Activated T-cell treated with anti-CD3 and anti-CD28 coated beads, Interleukin-2, amount 50 U/mL, for 72 hours (primary cell): ENCODE results near the gene CRYL1. TPM values are rescaled to one million over a fixed set of nuclear protein-coding genes. Genes with fewer than 3 reads are reported as not detected.

Experiments
- ATAC-seq, 2 donors: fragments of 150-1000 bp; cut with Tn5 transposase; replicated peaks in 1 of 2; 2 replicates each; pipeline ENCODE4 v1.10.0; 2021; ENCODE audit warnings: moderate library complexity in 2 of 2, mild to moderate bottlenecking in 1 of 2
- DNase-seq, 2 donors: peaks; one replicate each; pipeline ENCODE4 v3.0.0; 2021 to 2022; ENCODE audit warnings: mixed read lengths in 1 of 2
- H3K27ac Mint-ChIP-seq: one replicate; pipeline ENCODE4 v1.8.0; 2022; ENCODE audit warnings: mild to moderate bottlenecking, moderate library complexity, mixed read lengths
- H3K27me3 Mint-ChIP-seq: one replicate; pipeline ENCODE4 v1.8.0; 2022; ENCODE audit warnings: low read depth, mixed read lengths
- H3K36me3 Mint-ChIP-seq, 2 donors: one replicate each; pipeline ENCODE4 v1.8.0; 2022; ENCODE audit warnings: mixed read lengths in 2 of 2, mild to moderate bottlenecking in 1 of 2; ENCODE audit not compliant: insufficient read depth in 2 of 2
- H3K4me1 Mint-ChIP-seq: one replicate; pipeline ENCODE4 v1.8.0; 2022; ENCODE audit warnings: low read depth, mixed read lengths
- H3K4me3 Mint-ChIP-seq, 2 donors: one replicate each; pipeline ENCODE4 v1.8.0; 2022; ENCODE audit warnings: mild to moderate bottlenecking in 2 of 2, mixed read lengths in 2 of 2, moderate library complexity in 2 of 2
- H3K9me3 Mint-ChIP-seq, 2 donors: one replicate each; pipeline ENCODE4 v1.8.0; 2022; ENCODE audit warnings: mixed read lengths in 2 of 2
- total RNA-seq, 2 donors: library from RNA; stranded (reverse); gene quantifications; one replicate each; pipeline ENCODE4 v1.2.3, GENCODE V29; 2022

Gene CRYL1
- total RNA-seq, 2 donors from 2014 or later, result 15.7 to 16.7 TPM

DNA sequence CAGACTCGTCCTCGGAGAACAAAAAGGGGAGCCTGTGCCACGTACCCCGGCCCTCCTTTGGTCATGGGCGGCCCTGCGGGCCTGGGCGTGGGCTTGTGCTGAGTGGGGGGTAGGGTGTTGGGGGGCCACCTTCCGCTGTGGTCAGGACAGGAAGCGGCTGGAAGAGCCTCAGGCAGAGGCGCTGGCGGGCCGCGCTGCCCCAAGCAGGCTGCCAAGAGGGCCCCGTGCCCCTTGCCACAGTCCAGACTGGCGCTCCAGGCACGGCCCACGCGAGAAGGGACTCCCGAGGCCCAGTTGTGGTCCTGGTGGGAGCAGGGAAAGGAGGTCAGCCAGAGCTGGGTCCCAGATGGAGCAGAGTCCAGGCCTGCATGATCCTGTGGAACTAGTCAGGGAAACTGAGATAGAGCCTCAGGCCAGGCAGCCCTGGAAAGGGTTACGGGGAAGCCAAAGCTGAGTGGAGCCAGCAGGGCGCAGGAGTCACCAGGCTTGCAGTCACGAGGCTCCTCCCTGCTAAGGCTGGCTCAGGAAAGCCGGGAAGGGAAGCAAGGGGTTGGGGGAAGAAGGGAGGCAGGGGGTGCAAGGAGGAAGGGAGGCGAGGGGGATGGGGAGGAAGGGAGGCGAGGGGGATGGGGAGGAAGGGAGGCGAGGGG is 135.0 kb downstream of the CRYL1 start:
- no peaks in the 10 kb centered on the region for H3K36me3 Mint-ChIP-seq
- H3K4me3 Mint-ChIP-seq, result no peak overlapping the region
- no peak for ATAC-seq
- peaks cover 12% of the 10 kb centered on the region for H3K4me1 Mint-ChIP-seq
- H3K9me3 Mint-ChIP-seq, result no peaks in the 10 kb centered on the region
- no peak for DNase-seq
- H3K27me3 Mint-ChIP-seq, result no peaks in the 10 kb centered on the region
- H3K27ac Mint-ChIP-seq, result no peak overlapping the region

DNA sequence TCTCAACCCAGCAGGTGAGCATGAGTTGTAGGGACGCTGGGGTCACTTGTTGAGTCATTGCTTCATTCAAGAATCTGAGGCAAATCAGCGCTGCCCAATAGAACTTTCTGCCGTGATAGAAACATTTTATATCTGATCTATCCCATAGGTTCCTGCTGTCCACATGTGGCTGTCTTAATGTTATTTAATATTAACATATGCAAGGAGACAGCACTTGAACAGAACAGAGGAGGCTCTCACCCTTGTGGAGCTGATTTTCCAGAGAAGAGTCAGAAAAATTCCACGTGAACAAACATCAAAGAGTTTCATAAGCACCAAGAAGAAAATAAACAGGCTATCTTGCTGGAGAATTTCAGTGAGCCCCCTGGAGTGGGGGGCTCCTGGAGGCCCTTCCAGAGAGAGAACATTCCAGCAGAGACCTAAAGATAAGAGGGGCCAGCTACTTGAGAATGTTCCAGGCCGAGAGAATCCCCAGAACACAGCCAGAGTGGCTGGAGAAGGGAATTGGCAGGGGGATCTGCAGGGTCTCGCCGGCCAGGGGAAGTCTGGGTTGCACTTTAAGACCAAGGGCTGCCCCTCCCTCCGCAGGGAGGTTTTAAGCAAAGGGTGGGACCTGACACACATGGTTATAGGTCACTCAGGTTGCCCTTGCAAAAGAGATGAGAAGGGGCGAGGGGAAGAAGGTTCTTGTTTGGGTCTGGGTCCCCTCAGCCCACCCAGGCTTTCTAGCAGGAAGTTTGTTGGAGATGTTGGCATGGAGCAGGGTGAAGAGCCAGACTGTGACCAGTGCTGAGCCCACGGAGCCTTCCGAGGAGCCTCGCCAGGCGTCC is 135.7 kb downstream of the CRYL1 start:
- H3K9me3 Mint-ChIP-seq, result no peaks in the 10 kb centered on the region
- ATAC-seq (no peak), DNase-seq (no peak)
- no peaks in the 10 kb centered on the region for H3K27me3 Mint-ChIP-seq
- peaks cover 12% of the 10 kb centered on the region for H3K4me1 Mint-ChIP-seq
- no peak overlapping the region for H3K27ac Mint-ChIP-seq
- H3K36me3 Mint-ChIP-seq, result no peaks in the 10 kb centered on the region
- H3K4me3 Mint-ChIP-seq, result no peak overlapping the region

DNA sequence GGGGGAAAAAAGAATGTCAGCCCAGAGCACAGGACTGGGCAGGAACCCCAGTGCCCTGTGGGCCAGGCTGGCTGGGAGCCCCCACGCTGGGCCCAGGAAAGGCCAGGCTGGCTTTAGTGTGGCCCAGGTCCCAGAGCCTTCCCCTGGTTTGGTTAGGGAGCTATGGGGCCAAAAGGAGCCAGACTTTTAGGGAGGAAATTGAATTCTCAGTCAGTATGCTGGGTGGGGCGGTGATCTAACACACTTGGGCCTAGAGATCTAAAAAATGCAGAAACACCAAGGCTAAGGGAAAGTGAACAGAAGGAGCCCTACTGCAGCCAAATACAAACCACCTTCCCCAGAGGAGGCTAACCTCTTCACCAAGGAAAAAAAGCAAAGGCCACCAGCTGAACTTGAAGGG is 137.5 kb downstream of the CRYL1 start:
- no peak for DNase-seq
- no peaks in the 10 kb centered on the region for H3K9me3 Mint-ChIP-seq
- H3K4me3 Mint-ChIP-seq, result no peak overlapping the region
- no peaks in the 10 kb centered on the region for H3K36me3 Mint-ChIP-seq
- peaks cover 12% of the 10 kb centered on the region for H3K4me1 Mint-ChIP-seq
- no peak for ATAC-seq
- no peaks in the 10 kb centered on the region for H3K27me3 Mint-ChIP-seq
- peak overlapping the region; percentile 75 for H3K27ac Mint-ChIP-seq

DNA sequence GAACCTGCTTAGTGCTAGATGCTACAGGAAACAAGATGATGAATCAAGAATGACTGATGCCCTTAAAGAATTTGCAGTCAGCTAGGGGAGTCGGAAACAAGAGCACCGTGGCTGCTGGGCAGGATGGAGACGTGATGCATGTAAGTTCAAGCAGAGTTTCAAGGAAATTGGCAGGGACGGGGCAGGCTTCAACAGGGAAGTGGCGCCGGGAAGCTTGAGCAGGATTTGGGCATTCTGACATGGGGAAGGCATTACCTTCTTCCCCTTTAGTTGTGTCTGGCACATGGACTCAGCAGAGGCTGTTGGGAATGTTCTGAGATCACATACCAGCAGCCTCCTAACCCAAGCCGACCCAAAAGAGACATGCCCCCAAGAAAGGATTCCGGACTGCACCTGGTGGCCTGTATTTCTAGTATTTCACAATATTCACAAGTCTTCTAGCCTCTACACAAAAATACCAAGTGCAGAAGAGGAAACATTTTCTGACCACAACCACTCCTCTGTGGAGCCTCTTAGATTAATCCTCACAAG is 138.2 kb downstream of the CRYL1 start:
- Mint-ChIP-seq H3K4me3 (peak overlapping the region in 1 of 2 donors; percentile 53), H3K27ac (peak overlapping the region; percentile 75), H3K27me3 (no peaks in the 10 kb centered on the region), H3K4me1 (peaks cover 12% of the 10 kb centered on the region), H3K9me3 (no peaks in the 10 kb centered on the region), H3K36me3 (no peaks in the 10 kb centered on the region)
- ATAC-seq, result no peak
- DNase-seq, result no peak

DNA sequence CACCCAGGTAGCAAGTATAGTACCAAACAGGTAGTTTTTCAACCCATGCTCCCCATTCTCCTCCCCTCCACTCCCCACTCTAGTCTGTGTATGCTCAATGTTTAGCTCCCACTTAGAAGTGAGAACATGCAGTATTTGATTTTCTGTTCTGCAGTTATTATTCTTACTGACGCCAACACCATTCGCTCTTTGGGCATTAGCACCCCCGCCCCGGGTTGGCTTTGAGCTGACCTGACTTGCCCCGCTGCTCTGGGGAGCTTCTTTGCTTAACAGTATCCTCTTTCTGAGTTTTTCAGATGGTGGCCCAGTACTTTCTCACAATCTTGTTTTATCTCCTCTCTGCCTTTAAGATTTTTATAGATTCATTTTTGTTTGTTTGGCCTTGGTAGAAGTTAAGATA is 138.7 kb downstream of the CRYL1 start:
- H3K27ac Mint-ChIP-seq, result peak overlapping the region; percentile 6
- H3K4me3 Mint-ChIP-seq, result peak overlapping the region in 1 of 2 donors; percentile 4
- peaks cover 12% of the 10 kb centered on the region for H3K4me1 Mint-ChIP-seq
- ATAC-seq, result no peak
- no peaks in the 10 kb centered on the region for H3K27me3 Mint-ChIP-seq
- H3K9me3 Mint-ChIP-seq, result no peaks in the 10 kb centered on the region
- DNase-seq, result no peak
- no peaks in the 10 kb centered on the region for H3K36me3 Mint-ChIP-seq

DNA sequence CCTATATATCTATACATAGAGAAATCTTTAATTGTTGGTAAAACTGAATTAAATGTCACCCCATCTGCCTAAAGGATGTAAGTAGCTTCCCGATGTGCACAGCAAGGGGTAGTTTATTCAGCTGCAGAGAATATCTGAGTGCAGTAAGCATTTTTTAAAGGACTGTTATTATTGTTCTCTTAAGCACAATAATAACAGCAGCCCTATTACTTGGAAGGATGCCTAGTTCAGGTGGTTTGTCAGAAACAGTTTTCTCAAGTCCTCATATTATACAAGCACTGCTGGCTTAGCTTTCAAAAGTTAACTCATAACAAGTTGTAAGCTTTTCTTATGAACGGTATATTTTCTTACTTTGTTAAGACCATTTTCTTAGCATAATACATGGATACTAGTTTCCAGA is 142.6 kb downstream of the CRYL1 start:
- peaks cover 10% of the 10 kb centered on the region for H3K4me1 Mint-ChIP-seq
- H3K27me3 Mint-ChIP-seq, result no peaks in the 10 kb centered on the region
- H3K4me3 Mint-ChIP-seq, result no peak overlapping the region
- H3K36me3 Mint-ChIP-seq, result no peaks in the 10 kb centered on the region
- no peak for ATAC-seq
- no peak overlapping the region for H3K27ac Mint-ChIP-seq
- no peaks in the 10 kb centered on the region for H3K9me3 Mint-ChIP-seq
- no peak for DNase-seq

DNA sequence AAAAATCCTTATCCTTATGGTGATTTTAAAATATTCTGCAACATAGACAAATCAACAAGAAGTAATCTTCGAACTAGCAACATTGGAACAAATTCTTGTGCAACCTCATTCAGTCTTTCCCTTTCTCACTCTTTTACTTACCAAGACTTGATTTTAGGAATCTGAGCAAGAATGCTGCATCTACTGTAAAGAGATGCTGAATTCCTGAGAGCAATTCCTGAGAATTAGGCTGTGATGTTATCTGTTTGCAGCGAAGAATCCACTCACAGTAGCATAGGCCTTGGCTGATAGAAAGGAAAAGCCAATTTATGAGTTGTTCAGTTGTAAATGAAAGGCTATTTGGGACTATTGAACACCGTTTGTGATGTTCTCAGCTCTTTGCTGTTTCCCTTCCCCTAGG is 144.3 kb downstream of the CRYL1 start:
- ATAC-seq (no peak), DNase-seq (no peak)
- H3K27ac Mint-ChIP-seq, result no peak overlapping the region
- no peaks in the 10 kb centered on the region for H3K9me3 Mint-ChIP-seq
- no peaks in the 10 kb centered on the region for H3K36me3 Mint-ChIP-seq
- H3K27me3 Mint-ChIP-seq, result no peaks in the 10 kb centered on the region
- no peaks in the 10 kb centered on the region for H3K4me1 Mint-ChIP-seq
- no peak overlapping the region for H3K4me3 Mint-ChIP-seq

DNA sequence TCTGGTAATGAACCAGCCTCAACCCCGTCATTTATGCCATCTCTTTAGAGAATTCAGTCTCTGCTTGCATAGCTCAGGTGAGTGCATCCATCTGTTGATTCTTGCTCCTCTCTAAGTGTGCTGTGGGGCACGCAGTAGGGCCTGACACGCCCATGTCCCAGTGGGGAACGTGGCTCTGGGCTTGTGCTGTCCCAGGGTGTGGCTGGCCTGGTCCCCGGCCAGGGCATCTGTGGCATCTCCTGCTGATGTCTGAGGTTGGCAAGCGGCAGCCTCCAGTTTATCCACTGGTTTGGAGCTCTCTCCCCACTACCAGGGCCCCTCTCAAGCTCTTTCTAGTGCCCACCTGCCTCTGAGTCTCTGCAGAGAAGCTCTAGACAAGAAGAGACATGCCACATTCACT is 146.9 kb downstream of the CRYL1 start:
- H3K27ac Mint-ChIP-seq, result no peak overlapping the region
- no peaks in the 10 kb centered on the region for H3K4me1 Mint-ChIP-seq

DNA sequence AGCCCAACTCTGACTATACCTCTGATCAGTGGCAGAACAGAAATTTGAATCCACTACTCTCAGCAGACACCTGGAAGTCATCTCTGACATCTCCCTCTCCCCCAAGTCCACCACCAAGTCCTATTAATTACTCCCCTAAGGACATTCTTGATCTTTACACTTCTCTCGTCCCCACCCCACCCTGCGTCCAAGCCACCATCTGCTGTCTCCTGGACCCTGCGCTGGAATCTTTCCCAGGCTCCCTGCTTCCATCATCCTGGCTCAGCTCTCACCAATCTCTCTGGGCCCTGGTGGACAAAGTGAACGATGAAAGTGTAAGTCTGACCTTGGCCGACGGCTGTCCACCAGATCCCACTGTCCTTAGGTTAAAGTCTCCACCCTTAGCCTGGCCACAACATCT is 147.9 kb downstream of the CRYL1 start:
- no peak for DNase-seq
- no peaks in the 10 kb centered on the region for H3K36me3 Mint-ChIP-seq
- H3K9me3 Mint-ChIP-seq, result no peaks in the 10 kb centered on the region
- no peaks in the 10 kb centered on the region for H3K27me3 Mint-ChIP-seq
- no peak overlapping the region for H3K4me3 Mint-ChIP-seq
- H3K4me1 Mint-ChIP-seq, result no peaks in the 10 kb centered on the region
- ATAC-seq, result no peak
- no peak overlapping the region for H3K27ac Mint-ChIP-seq

More for the DNA sequence above, 146.9 kb downstream of the CRYL1 start:
- H3K4me3 Mint-ChIP-seq, result no peak overlapping the region
- H3K9me3 Mint-ChIP-seq, result no peaks in the 10 kb centered on the region
- ATAC-seq (no peak), DNase-seq (no peak)
- no peaks in the 10 kb centered on the region for H3K36me3 Mint-ChIP-seq
- no peaks in the 10 kb centered on the region for H3K27me3 Mint-ChIP-seq

DNA sequence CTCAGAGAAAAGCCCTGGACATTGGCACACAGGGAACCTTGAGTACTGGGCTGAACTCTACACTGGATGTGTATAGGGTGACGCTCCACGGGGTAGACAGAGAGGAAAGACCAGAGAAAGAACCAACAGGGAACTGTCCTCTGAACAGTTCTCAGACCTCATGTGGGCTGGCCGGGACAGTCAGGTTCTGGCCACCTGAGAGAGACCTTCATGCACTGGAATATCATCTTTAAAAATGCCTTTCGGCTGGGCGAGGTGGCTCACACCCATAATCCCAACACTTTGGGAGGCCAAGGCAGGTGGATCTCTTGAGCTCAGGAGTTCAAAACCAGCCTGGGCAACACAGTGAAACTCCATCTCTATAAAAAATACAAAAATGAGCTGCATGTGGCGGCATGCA is 149.8 kb downstream of the CRYL1 start:
- H3K9me3 Mint-ChIP-seq, result no peaks in the 10 kb centered on the region
- H3K36me3 Mint-ChIP-seq, result no peaks in the 10 kb centered on the region
- peaks cover 5% of the 10 kb centered on the region for H3K4me1 Mint-ChIP-seq
- no peak overlapping the region for H3K27ac Mint-ChIP-seq
- no peak overlapping the region for H3K4me3 Mint-ChIP-seq
- no peak for DNase-seq
- H3K27me3 Mint-ChIP-seq, result no peaks in the 10 kb centered on the region
- no peak for ATAC-seq

DNA sequence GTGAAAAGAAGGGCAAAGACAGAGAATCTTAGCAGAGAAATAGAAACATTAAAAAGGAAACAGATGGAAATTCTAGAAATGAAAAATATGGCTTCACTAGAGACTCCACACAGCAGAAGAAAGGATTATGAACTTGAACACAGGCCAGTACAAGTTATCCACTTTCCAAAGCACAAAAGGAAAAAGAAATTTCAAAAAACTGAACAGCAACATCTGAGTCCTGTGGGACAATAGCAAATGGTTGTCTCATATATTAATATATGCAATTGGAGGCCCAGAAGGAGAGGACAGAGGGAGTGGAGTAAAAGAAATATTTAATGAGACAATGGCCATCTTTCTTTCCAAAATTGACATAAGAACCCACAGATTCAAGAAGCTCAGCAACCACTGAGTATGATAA is 151.8 kb downstream of the CRYL1 start:
- Mint-ChIP-seq H3K9me3 (no peaks in the 10 kb centered on the region), H3K4me3 (no peak overlapping the region), H3K4me1 (peaks cover 14% of the 10 kb centered on the region), H3K36me3 (peaks cover 0 to 1% of the 10 kb centered on the region in 2 donors), H3K27me3 (peaks cover 5% of the 10 kb centered on the region), H3K27ac (no peak overlapping the region)
- no peak for ATAC-seq
- no peak for DNase-seq

DNA sequence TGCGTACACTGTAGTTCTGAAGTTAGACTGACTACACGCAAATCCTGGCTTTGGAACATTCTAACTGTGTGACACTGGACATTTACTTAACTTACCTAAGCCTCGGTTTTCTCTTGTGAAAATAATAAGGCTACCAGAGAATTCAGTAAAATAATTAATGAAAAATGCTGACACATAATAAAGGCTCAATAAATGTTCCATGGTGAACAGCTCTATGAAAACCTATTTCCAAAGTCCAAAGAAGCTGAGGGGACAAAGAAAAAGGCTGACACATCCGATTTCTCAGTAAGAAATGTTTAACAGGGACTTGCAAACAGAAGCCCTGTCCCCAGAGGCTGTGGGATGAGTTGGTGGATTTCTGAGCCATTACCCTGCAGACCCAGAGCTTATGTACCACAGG is 153.8 kb downstream of the CRYL1 start:
- peaks cover 0 to 1% of the 10 kb centered on the region in 2 donors for H3K36me3 Mint-ChIP-seq
- no peaks in the 10 kb centered on the region for H3K9me3 Mint-ChIP-seq
- DNase-seq, result no peak
- H3K4me1 Mint-ChIP-seq, result peaks cover 14% of the 10 kb centered on the region
- no peak overlapping the region for H3K27ac Mint-ChIP-seq
- no peak overlapping the region for H3K4me3 Mint-ChIP-seq
- peaks cover 5% of the 10 kb centered on the region for H3K27me3 Mint-ChIP-seq
- no peak for ATAC-seq

DNA sequence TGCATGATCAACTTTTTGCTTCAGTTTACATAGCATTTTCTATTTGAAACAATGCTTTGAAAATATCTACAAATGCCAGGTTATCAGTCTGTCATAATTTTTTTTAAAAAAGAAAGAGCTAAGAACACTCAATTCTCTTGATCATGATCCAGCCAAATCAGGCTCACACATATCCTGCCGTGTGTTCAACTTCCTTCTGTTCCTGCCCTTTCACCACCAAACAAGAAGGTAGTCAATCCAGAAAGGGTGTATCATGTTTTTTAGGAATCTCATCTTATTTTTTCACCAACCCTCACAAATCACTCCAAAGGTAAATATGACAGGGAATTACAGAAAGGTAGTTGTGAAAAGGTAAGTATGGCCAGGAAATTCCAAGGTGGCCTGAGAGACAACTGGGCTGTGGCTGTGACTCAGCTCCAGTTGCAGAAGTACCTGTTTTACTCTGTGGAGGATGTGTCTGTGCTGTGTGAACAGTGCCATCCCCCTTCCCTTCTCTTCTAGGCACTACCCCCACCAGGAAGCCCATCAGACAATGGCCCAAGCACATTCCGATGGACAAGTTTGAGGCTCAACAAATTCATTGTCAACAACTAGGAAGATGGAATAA is 154.7 kb downstream of the CRYL1 start:
- no peaks in the 10 kb centered on the region for H3K9me3 Mint-ChIP-seq
- ATAC-seq (peak in 1 of 2 donors; percentile 35), DNase-seq (no peak)
- H3K4me1 Mint-ChIP-seq, result peaks cover 14% of the 10 kb centered on the region
- H3K27ac Mint-ChIP-seq, result peak overlapping the region; percentile 16
- peaks cover 0 to 1% of the 10 kb centered on the region in 2 donors for H3K36me3 Mint-ChIP-seq
- H3K4me3 Mint-ChIP-seq, result no peak overlapping the region
- peaks cover 5% of the 10 kb centered on the region for H3K27me3 Mint-ChIP-seq
